ENCODE measurements around the gene NKX6-1. TPM values are rescaled to one million over a fixed set of nuclear protein-coding genes. Genes with fewer than 3 reads are reported as not detected.

NKX6-1 gene

DNA sequence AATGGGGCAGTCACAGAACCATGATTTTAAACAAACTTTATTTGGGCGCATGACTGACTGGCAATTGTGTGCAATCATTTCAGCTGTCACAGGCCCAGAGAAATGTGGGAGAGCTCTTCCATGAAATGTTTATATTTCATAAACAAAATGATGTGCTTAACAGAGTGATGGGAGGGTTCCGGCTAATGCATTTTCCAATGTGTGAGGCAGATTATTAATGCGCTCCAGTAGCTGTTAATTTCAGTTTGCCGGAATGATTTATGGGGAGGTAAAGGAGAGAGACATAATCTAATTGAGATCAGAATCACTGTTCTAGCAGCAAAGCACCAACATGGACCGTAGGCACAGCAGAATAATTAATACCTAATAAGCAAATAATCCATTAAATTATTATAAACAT lies 55.6 kb downstream of the NKX6-1 start:
- no peak overlapping the region for H2AFZ ChIP-seq (ENCODE audit: low read length)
- no peak overlapping the region for H2AK5ac ChIP-seq (ENCODE audit: low read depth, low read length)
- peaks cover 0 to 15% of the 10 kb centered on the region in 2 donors for H3K4me1 ChIP-seq (ENCODE audit: control insufficient read depth in 2 of 2, insufficient read depth in 1 of 2, low read depth in 1 of 2, low read length in 2 of 2)
- H3K18ac ChIP-seq (ENCODE audit: low read length) = no peak overlapping the region
- H3K36me3 ChIP-seq (replicated peaks in 1 of 2; ENCODE audit: control insufficient read depth in 2 of 2, insufficient read depth in 2 of 2, low read length in 2 of 2) = no peaks in the 10 kb centered on the region
- H2BK12ac ChIP-seq (ENCODE audit: low read length) = no peak overlapping the region
- H3K9ac ChIP-seq (ENCODE audit: low read depth, low read length, poor library complexity) = no peak overlapping the region
- H3K23ac ChIP-seq (ENCODE audit: low read depth, low read length, poor library complexity) = no peak overlapping the region
- DNase-seq (ENCODE audit: low spot score) = no peak
- H3K4me3 ChIP-seq (ENCODE audit: low read length in 2 of 2) = no peak overlapping the region
- no peak overlapping the region for H2BK15ac ChIP-seq (ENCODE audit: low read length)
- no CpG with 5 or more reads among the region's 5 CpGs for WGBS, 2 donors (ENCODE audit: extremely low coverage in 2 of 2, insufficient read length in 2 of 2, insufficient replicate concordance in 1 of 2)
- no peaks in the 10 kb centered on the region for H3K9me3 ChIP-seq (replicated peaks in 1 of 2; ENCODE audit: control insufficient read depth in 2 of 2, insufficient read depth in 1 of 2, low read depth in 1 of 2, low read length in 2 of 2)
- no peak overlapping the region for H2BK5ac ChIP-seq (ENCODE audit: low read length)
- no peak overlapping the region for H3K4ac ChIP-seq (ENCODE audit: low read length)
- no peak overlapping the region for H4K8ac ChIP-seq (ENCODE audit: low read depth, low read length)
- no peaks in the 10 kb centered on the region for H3K79me1 ChIP-seq (ENCODE audit: low read depth, low read length)
- H3K27ac ChIP-seq (replicated peaks; ENCODE audit: low read length) = no peak overlapping the region
- H3K14ac ChIP-seq (ENCODE audit: low read length) = no peak overlapping the region
- no peak overlapping the region for H2BK120ac ChIP-seq (ENCODE audit: low read depth, low read length)
- no peak overlapping the region for H4K91ac ChIP-seq (ENCODE audit: low read depth, low read length, poor library complexity)
- H3K4me2 ChIP-seq (ENCODE audit: insufficient read depth, low read length, poor library complexity, severe bottlenecking) = no peak overlapping the region
- H3K27me3 ChIP-seq (ENCODE audit: control insufficient read depth in 3 of 3, insufficient read depth in 3 of 3, low read depth in 1 of 3, low read length in 3 of 3) = no peaks in the 10 kb centered on the region

DNA sequence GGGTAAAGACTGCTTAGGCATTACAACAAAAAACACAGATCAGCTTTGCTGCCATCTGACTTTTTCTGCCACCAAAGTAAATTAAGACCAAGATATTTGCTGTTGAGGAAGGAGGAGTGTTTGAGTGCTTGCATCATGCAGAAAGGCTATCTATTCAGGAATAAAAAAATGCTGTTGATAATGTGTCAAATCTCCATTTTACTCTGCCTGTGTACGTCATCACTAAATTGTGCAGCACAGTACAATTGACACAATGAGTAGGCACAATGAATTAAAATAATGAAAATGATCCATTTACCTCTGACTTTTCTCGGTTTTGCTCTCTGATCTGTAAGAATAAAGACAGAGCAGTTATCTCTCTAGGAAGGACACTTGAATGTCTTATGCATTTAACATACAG lies 56.3 kb downstream of the NKX6-1 start:
- WGBS, 2 donors (ENCODE audit: extremely low coverage in 2 of 2, insufficient read length in 2 of 2, insufficient replicate concordance in 1 of 2) = no CpG with 5 or more reads among the region's 2 CpGs
- H3K14ac ChIP-seq (ENCODE audit: low read length) = no peak overlapping the region
- H3K79me1 ChIP-seq (ENCODE audit: low read depth, low read length) = no peaks in the 10 kb centered on the region
- H2BK12ac ChIP-seq (ENCODE audit: low read length) = no peak overlapping the region
- H3K9ac ChIP-seq (ENCODE audit: low read depth, low read length, poor library complexity) = no peak overlapping the region
- no peaks in the 10 kb centered on the region for H3K36me3 ChIP-seq (replicated peaks in 1 of 2; ENCODE audit: control insufficient read depth in 2 of 2, insufficient read depth in 2 of 2, low read length in 2 of 2)
- no peak overlapping the region for H2AFZ ChIP-seq (ENCODE audit: low read length)
- no peak overlapping the region for H3K4me2 ChIP-seq (ENCODE audit: insufficient read depth, low read length, poor library complexity, severe bottlenecking)
- H3K9me3 ChIP-seq (replicated peaks in 1 of 2; ENCODE audit: control insufficient read depth in 2 of 2, insufficient read depth in 1 of 2, low read depth in 1 of 2, low read length in 2 of 2) = no peaks in the 10 kb centered on the region
- H3K23ac ChIP-seq (ENCODE audit: low read depth, low read length, poor library complexity) = no peak overlapping the region
- H2BK15ac ChIP-seq (ENCODE audit: low read length) = no peak overlapping the region
- no peak overlapping the region for H2BK5ac ChIP-seq (ENCODE audit: low read length)
- no peak overlapping the region for H2AK5ac ChIP-seq (ENCODE audit: low read depth, low read length)
- DNase-seq (ENCODE audit: low spot score) = no peak
- H4K91ac ChIP-seq (ENCODE audit: low read depth, low read length, poor library complexity) = no peak overlapping the region
- H2BK120ac ChIP-seq (ENCODE audit: low read depth, low read length) = no peak overlapping the region
- H3K27me3 ChIP-seq (ENCODE audit: control insufficient read depth in 3 of 3, insufficient read depth in 3 of 3, low read depth in 1 of 3, low read length in 3 of 3) = no peaks in the 10 kb centered on the region
- H3K27ac ChIP-seq (replicated peaks; ENCODE audit: low read length) = no peak overlapping the region
- H3K4ac ChIP-seq (ENCODE audit: low read length) = no peak overlapping the region
- peaks cover 0 to 15% of the 10 kb centered on the region in 2 donors for H3K4me1 ChIP-seq (ENCODE audit: control insufficient read depth in 2 of 2, insufficient read depth in 1 of 2, low read depth in 1 of 2, low read length in 2 of 2)
- H3K18ac ChIP-seq (ENCODE audit: low read length) = no peak overlapping the region
- H3K4me3 ChIP-seq (ENCODE audit: low read length in 2 of 2) = no peak overlapping the region
- H4K8ac ChIP-seq (ENCODE audit: low read depth, low read length) = no peak overlapping the region

Small RNA genes lying within 50 kb of the gene (small RNA-seq; reads per million reads assigned to genes)
- not detected for gene RPL3P13 (ENCODE audit: insufficient read depth)

Measured in neuronal stem cell (in vitro differentiated cells).